Measurements from ENCODE around the gene PDP2. TPM values are rescaled to one million over a fixed set of nuclear protein-coding genes. Genes with fewer than 3 reads are reported as not detected.

Gene PDP2
- total and polyA plus RNA-seq, 10 of the 15 experiments (the other 5 are each of a cell fraction or from before 2014, with no cell fraction given) = 1.9 to 31.1 (median 6.2) TPM

GRCh38 chr16:66832661-66833305, 47.5 kb upstream of the PDP2 start:
- ChIA-PET POLR2A (no interaction called here), RAD21 (ENCODE audit: unreplicated experiment) (no interaction called here), SMC1A (ENCODE audit: uncharacterized antibody, unreplicated experiment) (interaction anchor here (1.0 to 4.8 kb wide), 4 partner anchors 14 to 37 kb away, joined by 3 to 37 read pairs (median 6); no protein-coding TSS in a partner anchor), CTCF (interaction anchor here (0.5 to 1.7 kb wide), 4 partner anchors 8 to 86 kb away, joined by 3 to 5 read pairs (median 4); no protein-coding TSS in a partner anchor)
- H3K4me2 ChIP-seq (ENCODE audit: control insufficient read depth, insufficient read depth) = no peak overlapping the region
- H3K36me3 ChIP-seq (ENCODE audit: control insufficient read depth in 2 of 2, insufficient read depth in 2 of 2, low read length in 1 of 2) = no peaks in the 10 kb centered on the region
- 55% methylated on average over 7 of the region's 7 CpGs for WGBS (ENCODE audit: insufficient coverage, insufficient replicate concordance, low lambda C conversion rate, missing lambda C conversion rate)
- peaks cover 4% of the 10 kb centered on the region; the same call in 1 of the 2 replicates for H3K4me1 ChIP-seq (ENCODE audit: control insufficient read depth, insufficient read depth, low read length)
- H3K27ac ChIP-seq (ENCODE audit: control insufficient read depth, insufficient read depth) = no peak overlapping the region
- H4K20me1 ChIP-seq (ENCODE audit: control insufficient read depth, insufficient read depth) = no peaks in the 10 kb centered on the region
- ATAC-seq (no peak), FAIRE-seq (no peak), DNase-seq (ENCODE audit: low read depth, low spot score) (no peak)
- TF ChIP-seq KAT2A (conservative IDR thresholded peaks at IDR 0.05; ENCODE audit: control insufficient read depth, low read depth, low read length) (no peak), MYB (IDR thresholded peaks at IDR 0.05; ENCODE audit: borderline replicate concordance, low read depth, low read length) (no peak), POU2F2 (IDR thresholded peaks at IDR 0.05; ENCODE audit: borderline replicate concordance, low read depth, low read length) (no peak)
- no peaks in the 10 kb centered on the region for H3K9me3 ChIP-seq (replicated peaks; ENCODE audit: control insufficient read depth, insufficient read depth, low read length)
- no peaks in the 10 kb centered on the region for H3K27me3 ChIP-seq (replicated peaks in 1 of 2; ENCODE audit: control insufficient read depth in 2 of 2, insufficient read depth in 2 of 2, low read length in 1 of 2)
- no peak overlapping the region for H3K4me3 ChIP-seq
- intact Hi-C loops (cut with micrococcal nuclease; ENCODE audit: unreplicated experiment) (no loop called here), in situ Hi-C loops (cut with MboI) (no loop called here)
- no peak overlapping the region for H3K9ac ChIP-seq (ENCODE audit: control insufficient read depth, insufficient read depth, low read length)
- no TSS peak for BruUV-seq (replicated peaks)
- H2AFZ ChIP-seq (ENCODE audit: control insufficient read depth, low read depth, low read length) = no peak overlapping the region
- H3K79me2 ChIP-seq (ENCODE audit: control insufficient read depth, insufficient read depth, low read length) = peaks cover 22% of the 10 kb centered on the region

GRCh38 chr16:66834746-66835145, 45.6 kb upstream of the PDP2 start:
- Histone ChIP-seq H3K9me3 (replicated peaks; ENCODE audit: control insufficient read depth, insufficient read depth, low read length) (no peaks in the 10 kb centered on the region), H4K20me1 (ENCODE audit: control insufficient read depth, insufficient read depth) (no peaks in the 10 kb centered on the region), H3K4me2 (ENCODE audit: control insufficient read depth, insufficient read depth) (no peak overlapping the region), H3K27ac (ENCODE audit: control insufficient read depth, insufficient read depth) (no peak overlapping the region), H3K36me3 (ENCODE audit: control insufficient read depth in 2 of 2, insufficient read depth in 2 of 2, low read length in 1 of 2) (no peaks in the 10 kb centered on the region), H2AFZ (ENCODE audit: control insufficient read depth, low read depth, low read length) (no peak overlapping the region), H3K79me2 (ENCODE audit: control insufficient read depth, insufficient read depth, low read length) (peaks cover 10% of the 10 kb centered on the region), H3K4me1 (ENCODE audit: control insufficient read depth, insufficient read depth, low read length) (no peaks in the 10 kb centered on the region), H3K9ac (ENCODE audit: control insufficient read depth, insufficient read depth, low read length) (no peak overlapping the region), H3K4me3 (no peak overlapping the region), H3K27me3 (replicated peaks in 1 of 2; ENCODE audit: control insufficient read depth in 2 of 2, insufficient read depth in 2 of 2, low read length in 1 of 2) (no peaks in the 10 kb centered on the region)
- WGBS (ENCODE audit: insufficient coverage, insufficient replicate concordance, low lambda C conversion rate, missing lambda C conversion rate) = 29% methylated on average over 5 of the region's 5 CpGs
- RAD21 ChIA-PET (ENCODE audit: unreplicated experiment) = no interaction called here
- in situ Hi-C loops (cut with MboI) = no loop called here
- SMC1A ChIA-PET (ENCODE audit: uncharacterized antibody, unreplicated experiment) = interaction anchor here (1.2 to 1.5 kb wide), 3 partner anchors 16 to 33 kb away, joined by 3 to 5 read pairs (median 4); no protein-coding TSS in a partner anchor
- BruUV-seq (replicated peaks) = no TSS peak
- POLR2A ChIA-PET = interaction anchor here (0.6 kb wide), 1 partner anchor 94 kb away, joined by 3 read pairs; no protein-coding TSS in a partner anchor
- FAIRE-seq = no peak
- DNase-seq (ENCODE audit: low read depth, low spot score) = no peak
- intact Hi-C loops (cut with micrococcal nuclease; ENCODE audit: unreplicated experiment) = no loop called here
- CTCF ChIA-PET = interaction anchor here (0.6 to 2.0 kb wide), 3 partner anchors 11 to 712 kb away, joined by 3 to 4 read pairs (median 3); no protein-coding TSS in a partner anchor
- no peak for ATAC-seq
- TF ChIP-seq NR2C1 (IDR thresholded peaks at IDR 0.05) (no peak), MEF2B (IDR thresholded peaks at IDR 0.05; ENCODE audit: partially characterized antibody, poor library complexity, severe bottlenecking) (no peak), ETV6 (conservative IDR thresholded peaks at IDR 0.05 in 1 of 2, IDR thresholded peaks at IDR 0.05 in 1 of 2; ENCODE audit: borderline replicate concordance in 1 of 2, low read depth in 1 of 2) (no peak), DPF2 (IDR thresholded peaks at IDR 0.05) (no peak), YBX1 (IDR thresholded peaks at IDR 0.05) (no peak), HDAC2 (IDR thresholded peaks at IDR 0.05) (no peak), STAT1 (conservative IDR thresholded peaks at IDR 0.05) (no peak), WRNIP1 (IDR thresholded peaks at IDR 0.05; ENCODE audit: borderline replicate concordance, low read depth, low read length) (no peak), SREBF1 (IDR thresholded peaks at IDR 0.05; ENCODE audit: low read length) (no peak), EED (IDR thresholded peaks at IDR 0.05; ENCODE audit: low read depth) (no peak), CEBPB (IDR thresholded peaks at IDR 0.05; ENCODE audit: borderline replicate concordance in 1 of 2, low read depth in 2 of 2, low read length in 2 of 2) (no peak), BMI1 (IDR thresholded peaks at IDR 0.05; ENCODE audit: borderline replicate concordance) (no peak)

Measured in GM12878 (cell line).